A549 (cell line): ENCODE results near the gene ACSL3. TPM values are rescaled to one million over a fixed set of nuclear protein-coding genes. Genes with fewer than 3 reads are reported as not detected.

Experiments used
- ATAC-seq, 2 experiments: fragments of 200-7000 bp in 1 of 2; fragments of >200 bp in 1 of 2; cut with Nextera tagmentation in 1 of 2; cut with Tn5 transposase in 1 of 2; 3 replicates each; pipeline versions ENCODE4 v1.8.0 to v1.9.1; 2018 to 2020; ENCODE audit warnings: mild to moderate bottlenecking in 1 of 2, moderate library complexity in 1 of 2
- CTCF ChIA-PET: fragments of 300-600 bp; sonication (Branson Sonifier 250); formaldehyde crosslinking; extraction: SDS; loops from one replicate; lab custom pipeline; 2021; ENCODE audit warnings: antibody characterized with exemption, inconsistent platforms; lab: Yijun Ruan, JAX
- POLR2A ChIA-PET: fragments of 350-600 bp; formaldehyde crosslinking; extraction: SDS; loops from one replicate; lab custom pipeline; 2021; ENCODE audit warnings: antibody characterized with exemption, inconsistent platforms; lab: Yijun Ruan, JAX
- DNase-seq, 2 experiments: peaks; one replicate each; pipeline versions ENCODE4 v3.0.0 to v3.0.0-alpha.2; 2011 to 2016; ENCODE audit warnings: low read depth in 1 of 2, low spot score in 1 of 2
- FAIRE-seq: peaks from 2 replicates; lab custom pipeline; 2011; peaks lifted over from hg19 to GRCh38; lab: Jason Lieb, UNC
- H3K27ac ChIP-seq, 2 experiments: fragments of >200 bp; sonication (Bioruptor Twin); formaldehyde crosslinking; 3 replicates each; pipeline ENCODE4 v1.5.1; 2016 to 2017
- H3K4me1 ChIP-seq: fragments of >200 bp; sonication (Bioruptor Twin); formaldehyde crosslinking; 3 replicates; pipeline ENCODE4 v1.6.1; 2016
- H3K4me2 ChIP-seq: fragments of >200 bp; sonication (Bioruptor Twin); formaldehyde crosslinking; 3 replicates; pipeline ENCODE4 v1.6.1; 2016
- H3K4me3 ChIP-seq: fragments of >200 bp; sonication (Bioruptor Twin); formaldehyde crosslinking; 3 replicates; pipeline ENCODE4 v1.5.1; 2016
- H3K9me3 ChIP-seq: fragments of >200 bp; sonication (Bioruptor Twin); formaldehyde crosslinking; 3 replicates; pipeline ENCODE4 v1.6.1; 2016
- BCL3 ChIP-seq: fragments of >200 bp; sonication (Bioruptor Twin); formaldehyde crosslinking; IDR thresholded peaks from 3 replicates; pipeline ENCODE4 v1.6.1; 2016
- CBX8 ChIP-seq: fragments of 200-600 bp; sonication (generic); IDR thresholded peaks from 2 replicates; pipeline ENCODE4 v1.6.1; 2016
- CHD4 ChIP-seq: fragments of 200-600 bp; sonication (generic); IDR thresholded peaks from 2 replicates; pipeline ENCODE4 v1.6.1; 2016; ENCODE audit warnings: antibody characterized with exemption, mild to moderate bottlenecking, borderline replicate concordance
- E2F6 ChIP-seq: IDR thresholded peaks from 2 replicates; pipeline ENCODE4 v1.6.1; 2012; ENCODE audit warnings: low read depth, borderline replicate concordance
- EHMT2 ChIP-seq: fragments of 200-600 bp; sonication (generic); IDR thresholded peaks from 2 replicates; pipeline ENCODE4 v1.6.1; 2016; ENCODE audit warnings: antibody characterized with exemption, low read depth, mild to moderate bottlenecking, moderate library complexity
- EP300 ChIP-seq, 2 experiments: fragments of >200 bp; sonication (Bioruptor Twin); formaldehyde crosslinking; IDR thresholded peaks; 2 replicates in 1 of 2; 3 replicates in 1 of 2; pipeline ENCODE4 v1.6.1; 2016 to 2017
- ESRRA ChIP-seq: fragments of 150-350 bp; IDR thresholded peaks from 2 replicates; pipeline ENCODE4 v1.6.1; 2014; ENCODE audit warnings: mild to moderate bottlenecking, low read length, borderline replicate concordance
- FOSL2 ChIP-seq, 2 experiments: fragments of 450-650 bp in 1 of 2; fragments of >200 bp in 1 of 2; sonication (Bioruptor Twin) in 1 of 2; formaldehyde crosslinking; IDR thresholded peaks; 2 replicates each; pipeline versions ENCODE4 v1.5.0 to v1.6.1; 2016 to 2020; ENCODE audit warnings: mild to moderate bottlenecking in 1 of 2, moderate library complexity in 1 of 2
- GATA3 ChIP-seq: IDR thresholded peaks from 2 replicates; pipeline ENCODE4 v1.6.1; 2012; ENCODE audit warnings: borderline replicate concordance
- HDAC2 ChIP-seq: fragments of 200-600 bp; sonication (generic); IDR thresholded peaks from 2 replicates; pipeline ENCODE4 v1.6.1; 2016
- HES2 ChIP-seq: fragments of >200 bp; sonication (Bioruptor Twin); formaldehyde crosslinking; IDR thresholded peaks from 2 replicates; pipeline ENCODE4 v1.6.1; 2016
- HOXB13 ChIP-seq: fragments of 250-450 bp; sonication (Bioruptor Pico); IDR thresholded peaks from 2 replicates; pipeline ENCODE4 v1.5.0; 2020; ENCODE audit warnings: low read depth, mild to moderate bottlenecking, moderate library complexity
- HOXB5 ChIP-seq: fragments of 250-450 bp; sonication (Bioruptor Pico); IDR thresholded peaks from 2 replicates; pipeline ENCODE4 v1.5.0; 2020; ENCODE audit warnings: mild to moderate bottlenecking, moderate library complexity
- KDM1A ChIP-seq: fragments of 200-600 bp; sonication (generic); IDR thresholded peaks from 2 replicates; pipeline ENCODE4 v1.6.1; 2016; ENCODE audit warnings: low read depth, mild to moderate bottlenecking
- MAFK ChIP-seq: fragments of 450-650 bp; IDR thresholded peaks from 2 replicates; pipeline ENCODE4 v1.6.1; 2014; ENCODE audit not compliant: partially characterized antibody
- MAZ ChIP-seq: fragments of 150-350 bp; IDR thresholded peaks from 2 replicates; pipeline ENCODE4 v1.6.1; 2014; ENCODE audit warnings: antibody characterized with exemption, low read depth, low read length, borderline replicate concordance
- MYC ChIP-seq: IDR thresholded peaks from 2 replicates; pipeline ENCODE4 v1.6.1; 2012; ENCODE audit warnings: mild to moderate bottlenecking, inconsistent platforms, low read length, improper control_type of control experiment, borderline replicate concordance
- NR3C1 ChIP-seq: fragments of >200 bp; sonication (Bioruptor Twin); formaldehyde crosslinking; IDR thresholded peaks from 3 replicates; pipeline ENCODE4 v1.6.1; 2017
- RARB ChIP-seq: fragments of 250-450 bp; sonication (Bioruptor Pico); IDR thresholded peaks from 2 replicates; pipeline ENCODE4 v1.8.0; 2021; ENCODE audit warnings: mild to moderate bottlenecking, moderate library complexity
- RFX5 ChIP-seq: fragments of 450-650 bp; IDR thresholded peaks from 2 replicates; pipeline ENCODE4 v1.7.1; 2014; ENCODE audit warnings: antibody characterized with exemption, mild to moderate bottlenecking, moderate library complexity
- RNF2 ChIP-seq: fragments of 200-600 bp; sonication (generic); IDR thresholded peaks from 2 replicates; pipeline ENCODE4 v1.6.1; 2016; ENCODE audit warnings: low read depth, mild to moderate bottlenecking, antibody characterized with exemption, moderate library complexity, borderline replicate concordance
- SMC3 ChIP-seq: fragments of >200 bp; sonication (Bioruptor Twin); formaldehyde crosslinking; IDR thresholded peaks from 3 replicates; pipeline ENCODE4 v1.6.1; 2018; ENCODE audit warnings: inconsistent platforms
- TP53 ChIP-seq: fragments of 250-450 bp; sonication (Bioruptor Pico); IDR thresholded peaks from 2 replicates; pipeline ENCODE4 v1.5.0; 2021; ENCODE audit warnings: mild to moderate bottlenecking, moderate library complexity
- ZC3H11A ChIP-seq: fragments of 450-650 bp; IDR thresholded peaks from 2 replicates; pipeline ENCODE4 v1.6.1; 2014; ENCODE audit warnings: antibody characterized with exemption, mild to moderate bottlenecking
- ZSCAN20 ChIP-seq: fragments of 250-450 bp; sonication (Bioruptor Pico); IDR thresholded peaks from 2 replicates; pipeline ENCODE4 v1.8.0; 2022; ENCODE audit warnings: mild to moderate bottlenecking, moderate library complexity
- WGBS: methylation state at CpG from one replicate; pipeline ENCODE4 v1.1.6; 2017; ENCODE audit errors: missing lambda C conversion rate; 5-methylcytosine and 5-hydroxymethylcytosine counted together
- polyA plus RNA-seq, 4 experiments: library from polyadenylated mRNA; depleted of rRNA in 3 of 4; stranded (reverse); fragments of >200 nt; fragmentation: RNase III in 1 of 4; extraction: RNeasy Plus Mini Kit Qiagen cat#74134 plus additional on column Dnase treatment in 1 of 4; gene quantifications; 2 replicates in 3 of 4; 3 replicates in 1 of 4; pipeline ENCODE4 v1.2.3, GENCODE V29; 2011 to 2017

Gene ACSL3
- polyA plus RNA-seq, 2 of the 4 experiments (the other 2 are of a cell fraction) = 142 to 160 TPM

GRCh38 chr2:222928335-222928734, 67.5 kb downstream of the ACSL3 start:
- Histone ChIP-seq H3K4me1 (peaks cover 3% of the 10 kb centered on the region; the same call in 1 of the 3 replicates), H3K4me3 (no peak overlapping the region)
- POLR2A ChIA-PET = no interaction called here
- TF ChIP-seq FOSL2 (IDR thresholded peaks at IDR 0.05) = no peak
- no peak for TF ChIP-seq FOSL2 (CRISPR knock-in tag; IDR thresholded peaks at IDR 0.05)
- no peak for TF ChIP-seq MAFK
- no peak for TF ChIP-seq E2F6
- TF ChIP-seq NR3C1 = no peak
- TF ChIP-seq BCL3 = no peak
- no peak for TF ChIP-seq CBX8
- no peak for TF ChIP-seq GATA3
- TF ChIP-seq SMC3 = no peak
- TF ChIP-seq KDM1A = no peak
- no peak for TF ChIP-seq EP300 (IDR thresholded peaks at IDR 0.05)
- TF ChIP-seq RNF2 = no peak
- TF ChIP-seq HOXB5 (CRISPR knock-in tag) = no peak
- no peak for TF ChIP-seq TP53 (CRISPR knock-in tag)
- TF ChIP-seq ESRRA = no peak
- TF ChIP-seq, all 56 proteins: peak for 0
- no peak for DNase-seq
- H3K4me2 ChIP-seq = no peak overlapping the region
- CTCF ChIA-PET = interaction anchor here (0.6 to 1.7 kb wide), 5 partner anchors 11 to 104 kb away, joined by 3 to 8 read pairs (median 4); no protein-coding TSS in a partner anchor
- H3K9me3 ChIP-seq = no peaks in the 10 kb centered on the region
- 96% methylated on average over 6 of the region's 6 CpGs for WGBS
- no peak for FAIRE-seq
- no peak overlapping the region for H3K27ac ChIP-seq
- ATAC-seq = no peak

- Histone ChIP-seq H3K4me3 (no peak overlapping the region), H3K27ac (no peak overlapping the region), H3K9me3 (no peaks in the 10 kb centered on the region), H3K4me1 (no peaks in the 10 kb centered on the region), H3K4me2 (no peak overlapping the region)
- no peak for FAIRE-seq
- ChIA-PET POLR2A (no interaction called here), CTCF (interaction anchor here (0.8 to 1.6 kb wide), 6 partner anchors 8 to 240 kb away, joined by 3 to 8 read pairs (median 3); no protein-coding TSS in a partner anchor)
- WGBS = 92% methylated on average over 2 of the region's 2 CpGs
- no peak for DNase-seq
- TF ChIP-seq RFX5 (no peak), MYC (no peak), HOXB13 (CRISPR knock-in tag) (no peak), BCL3 (no peak), RARB (CRISPR knock-in tag) (no peak)
- ATAC-seq = peak in 1 of 2 experiments; percentile 18; a peak in 2 of 6 replicates
Observed at GRCh38 chr2:222930862-222931261, 70.0 kb downstream of the ACSL3 start.

GRCh38 chr2:222931659-222932058, 70.8 kb downstream of the ACSL3 start:
- Histone ChIP-seq H3K4me1 (no peaks in the 10 kb centered on the region), H3K9me3 (no peaks in the 10 kb centered on the region), H3K4me2 (no peak overlapping the region), H3K27ac (no peak overlapping the region), H3K4me3 (no peak overlapping the region)
- DNase-seq (no peak), ATAC-seq (no peak; a peak in 1 of 6 replicates), FAIRE-seq (no peak)
- TF ChIP-seq HOXB13 (CRISPR knock-in tag) (no peak), MYC (no peak), HDAC2 (no peak), ZC3H11A (no peak), MAFK (no peak), HES2 (no peak), CHD4 (no peak), ZSCAN20 (CRISPR knock-in tag) (no peak), MAZ (no peak), EHMT2 (no peak)
- ChIA-PET POLR2A (no interaction called here), CTCF (interaction anchor here (0.8 to 1.5 kb wide), 6 partner anchors 9 to 241 kb away, joined by 3 to 8 read pairs (median 4); no protein-coding TSS in a partner anchor)
- WGBS = 96% methylated on average over 4 of the region's 4 CpGs
